Ovary (tissue), 3 donors: ENCODE data around the gene CBX6.

Experiments
- EP300 ChIP-seq: sonication (generic); formaldehyde crosslinking; IDR thresholded peaks from one replicate; pipeline ENCODE4 v1.6.1; 2017; ENCODE audit warnings: antibody characterized with exemption
- POLR2A ChIP-seq: fragments of 450-650 bp; IDR thresholded peaks from one replicate; pipeline ENCODE4 v1.6.1; 2017; ENCODE audit warnings: antibody characterized with exemption, mild to moderate bottlenecking, moderate library complexity
- TF ChIP-seq, protein P1 (sequence below), 3 donors: fragments of 450-650 bp in 2 of 3; fragments of 200-600 bp in 1 of 3; IDR thresholded peaks; one replicate each; pipeline versions ENCODE4 v1.5.1 to v1.8.0; 2016 to 2022; ENCODE audit warnings: antibody characterized with exemption in 3 of 3, mild to moderate bottlenecking in 1 of 3
- donor health status: DM: no; HTN: no; CAD: no.

DNA sequence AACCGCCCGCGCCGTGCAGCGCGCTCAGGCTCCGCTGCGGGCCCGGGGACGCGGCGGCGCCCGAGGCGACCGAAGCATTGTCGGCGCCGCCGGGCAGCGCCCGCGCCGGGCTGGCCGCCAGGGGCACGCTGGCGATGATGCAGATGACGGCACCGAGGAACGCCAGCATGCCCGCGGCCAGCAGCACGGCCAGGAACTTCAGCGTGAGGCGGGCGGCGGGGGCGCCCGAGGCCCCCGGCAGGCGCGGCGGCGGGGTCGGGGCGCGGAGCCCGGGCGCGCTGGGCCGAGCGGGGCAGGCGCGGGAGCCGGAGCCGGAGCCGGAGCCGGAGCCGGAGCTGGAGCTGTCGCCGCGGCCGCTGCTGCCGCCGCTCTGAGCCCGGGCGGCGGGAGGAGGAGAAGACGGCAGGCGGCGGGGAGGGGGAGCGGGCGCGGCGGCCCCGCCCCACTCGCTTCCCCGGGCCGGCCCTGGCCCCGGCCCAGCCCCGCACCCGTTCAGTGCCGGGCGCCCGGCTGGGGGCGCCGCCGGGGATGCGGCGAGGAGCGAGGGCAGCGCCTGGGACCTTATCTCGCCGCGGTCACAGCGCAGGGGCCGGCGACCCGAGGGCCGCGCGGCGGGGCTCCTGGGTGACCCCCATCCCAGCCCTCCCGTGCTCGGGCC lies 28.2 kb downstream of the CBX6 start, which contains the start of gene NPTXR:
- TF ChIP-seq, protein P1, sequence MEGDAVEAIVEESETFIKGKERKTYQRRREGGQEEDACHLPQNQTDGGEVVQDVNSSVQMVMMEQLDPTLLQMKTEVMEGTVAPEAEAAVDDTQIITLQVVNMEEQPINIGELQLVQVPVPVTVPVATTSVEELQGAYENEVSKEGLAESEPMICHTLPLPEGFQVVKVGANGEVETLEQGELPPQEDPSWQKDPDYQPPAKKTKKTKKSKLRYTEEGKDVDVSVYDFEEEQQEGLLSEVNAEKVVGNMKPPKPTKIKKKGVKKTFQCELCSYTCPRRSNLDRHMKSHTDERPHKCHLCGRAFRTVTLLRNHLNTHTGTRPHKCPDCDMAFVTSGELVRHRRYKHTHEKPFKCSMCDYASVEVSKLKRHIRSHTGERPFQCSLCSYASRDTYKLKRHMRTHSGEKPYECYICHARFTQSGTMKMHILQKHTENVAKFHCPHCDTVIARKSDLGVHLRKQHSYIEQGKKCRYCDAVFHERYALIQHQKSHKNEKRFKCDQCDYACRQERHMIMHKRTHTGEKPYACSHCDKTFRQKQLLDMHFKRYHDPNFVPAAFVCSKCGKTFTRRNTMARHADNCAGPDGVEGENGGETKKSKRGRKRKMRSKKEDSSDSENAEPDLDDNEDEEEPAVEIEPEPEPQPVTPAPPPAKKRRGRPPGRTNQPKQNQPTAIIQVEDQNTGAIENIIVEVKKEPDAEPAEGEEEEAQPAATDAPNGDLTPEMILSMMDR (IDR thresholded peaks at IDR 0.05) = no peak
- TF ChIP-seq POLR2A (peak; percentile 31), EP300 (no peak)
